Measurements from ENCODE around the gene FAM163A.

The FAM163A gene

GRCh38 chr1:179806333-179806732 lies 63.2 kb downstream of the FAM163A start:
- peaks cover 0 to 11% of the 10 kb centered on the region in 2 donors for H3K27me3 ChIP-seq
- H3K9me3 ChIP-seq, result no peaks in the 10 kb centered on the region
- peaks cover 0 to 4% (median 0%) of the 10 kb centered on the region in 4 donors for H3K4me1 ChIP-seq
- no peak overlapping the region for H3K4me3 ChIP-seq
- no peak for DNase-seq
- H3K27ac ChIP-seq, result no peak overlapping the region
- TF ChIP-seq, protein P1, sequence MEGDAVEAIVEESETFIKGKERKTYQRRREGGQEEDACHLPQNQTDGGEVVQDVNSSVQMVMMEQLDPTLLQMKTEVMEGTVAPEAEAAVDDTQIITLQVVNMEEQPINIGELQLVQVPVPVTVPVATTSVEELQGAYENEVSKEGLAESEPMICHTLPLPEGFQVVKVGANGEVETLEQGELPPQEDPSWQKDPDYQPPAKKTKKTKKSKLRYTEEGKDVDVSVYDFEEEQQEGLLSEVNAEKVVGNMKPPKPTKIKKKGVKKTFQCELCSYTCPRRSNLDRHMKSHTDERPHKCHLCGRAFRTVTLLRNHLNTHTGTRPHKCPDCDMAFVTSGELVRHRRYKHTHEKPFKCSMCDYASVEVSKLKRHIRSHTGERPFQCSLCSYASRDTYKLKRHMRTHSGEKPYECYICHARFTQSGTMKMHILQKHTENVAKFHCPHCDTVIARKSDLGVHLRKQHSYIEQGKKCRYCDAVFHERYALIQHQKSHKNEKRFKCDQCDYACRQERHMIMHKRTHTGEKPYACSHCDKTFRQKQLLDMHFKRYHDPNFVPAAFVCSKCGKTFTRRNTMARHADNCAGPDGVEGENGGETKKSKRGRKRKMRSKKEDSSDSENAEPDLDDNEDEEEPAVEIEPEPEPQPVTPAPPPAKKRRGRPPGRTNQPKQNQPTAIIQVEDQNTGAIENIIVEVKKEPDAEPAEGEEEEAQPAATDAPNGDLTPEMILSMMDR (IDR thresholded peaks at IDR 0.05), result no peak
- intact Hi-C loops (cut with DNase I; ENCODE audit: low total_unique reads), result no loop called here
- H3K36me3 ChIP-seq, result no peaks in the 10 kb centered on the region

DNA sequence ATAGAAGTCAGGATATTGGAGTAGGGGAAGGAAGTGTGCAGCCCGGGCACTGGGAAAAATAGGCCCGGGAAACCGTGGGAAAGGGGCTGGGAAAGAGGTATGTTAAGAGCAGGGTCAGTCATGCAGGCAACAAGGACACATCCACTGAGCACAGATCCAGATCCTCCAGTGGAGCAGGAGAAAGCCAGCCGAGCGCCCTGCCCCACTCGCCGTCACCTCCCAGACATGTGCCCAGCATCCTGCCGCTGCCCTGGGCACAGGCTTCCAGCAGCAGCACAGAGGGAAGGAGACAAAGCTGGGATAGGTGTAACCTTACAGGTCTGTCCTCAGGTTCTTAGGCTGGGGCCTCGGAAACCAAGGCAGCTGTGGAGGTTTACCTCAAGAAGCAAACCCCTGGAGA lies 64.2 kb downstream of the FAM163A start:
- TF ChIP-seq, protein P1 (IDR thresholded peaks at IDR 0.05), result no peak
- peaks cover 0 to 4% (median 0%) of the 10 kb centered on the region in 4 donors for H3K4me1 ChIP-seq
- H3K27ac ChIP-seq, result no peak overlapping the region
- intact Hi-C loops (cut with DNase I; ENCODE audit: low total_unique reads), result no loop called here
- peaks cover 0 to 14% of the 10 kb centered on the region in 2 donors for H3K27me3 ChIP-seq
- no peak for DNase-seq
- H3K36me3 ChIP-seq, result no peaks in the 10 kb centered on the region
- no peaks in the 10 kb centered on the region for H3K9me3 ChIP-seq
- H3K4me3 ChIP-seq, result no peak overlapping the region

GRCh38 chr1:179807691-179808485 lies 64.8 kb downstream of the FAM163A start:
- no peak for DNase-seq
- Histone ChIP-seq H3K36me3 (no peaks in the 10 kb centered on the region), H3K4me1 (peaks cover 0 to 4% (median 0%) of the 10 kb centered on the region in 4 donors), H3K4me3 (no peak overlapping the region), H3K27ac (no peak overlapping the region), H3K9me3 (no peaks in the 10 kb centered on the region), H3K27me3 (peaks cover 0 to 20% of the 10 kb centered on the region in 2 donors)
- TF ChIP-seq, protein P1 (IDR thresholded peaks at IDR 0.05), result no peak
- intact Hi-C loops (cut with DNase I; ENCODE audit: low total_unique reads), result no loop called here

DNA sequence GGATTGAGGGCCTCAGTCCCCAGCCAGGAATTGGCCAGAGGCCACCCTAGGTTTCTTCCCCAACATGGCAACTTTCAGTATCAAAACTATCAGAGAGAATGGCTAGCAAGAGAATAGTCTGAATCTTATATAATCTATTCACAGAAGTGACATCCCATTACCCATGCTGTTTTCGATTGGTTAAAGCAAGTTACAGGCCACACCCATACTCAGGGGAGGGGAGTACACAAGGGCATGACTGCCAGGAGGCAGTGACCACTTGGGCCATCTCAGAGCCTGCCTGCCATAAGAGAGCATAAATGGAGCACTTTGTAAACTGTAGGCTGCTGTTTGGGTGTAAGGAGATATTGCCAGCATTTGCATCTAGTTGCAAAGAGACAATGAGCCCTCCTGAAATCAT lies 65.4 kb downstream of the FAM163A start:
- TF ChIP-seq, protein P1 (IDR thresholded peaks at IDR 0.05), result no peak
- intact Hi-C loops (cut with DNase I; ENCODE audit: low total_unique reads), result no loop called here
- no peak overlapping the region for H3K27ac ChIP-seq

GRCh38 chr1:179809506-179810366 lies 66.6 kb downstream of the FAM163A start:
- intact Hi-C loops (cut with DNase I; ENCODE audit: low total_unique reads), result loop anchor here (5.0 kb wide), 1 partner anchor 102 kb away; no protein-coding TSS in a partner anchor
- TF ChIP-seq, protein P1 (IDR thresholded peaks at IDR 0.05), result peak; percentile 82 to 95
- Histone ChIP-seq H3K36me3 (no peaks in the 10 kb centered on the region), H3K4me1 (peaks cover 0 to 10% (median 5%) of the 10 kb centered on the region in 4 donors), H3K4me3 (no peak overlapping the region), H3K27ac (no peak overlapping the region), H3K27me3 (peaks cover 0 to 26% of the 10 kb centered on the region in 2 donors), H3K9me3 (no peaks in the 10 kb centered on the region)
- peak in 1 of 2 donors; percentile 71 for DNase-seq

More for the DNA sequence above, 65.4 kb downstream of the FAM163A start:
- peaks cover 0 to 4% (median 0%) of the 10 kb centered on the region in 4 donors for H3K4me1 ChIP-seq
- no peaks in the 10 kb centered on the region for H3K36me3 ChIP-seq
- no peak for DNase-seq
- no peaks in the 10 kb centered on the region for H3K9me3 ChIP-seq
- H3K4me3 ChIP-seq, result no peak overlapping the region
- peaks cover 0 to 26% of the 10 kb centered on the region in 2 donors for H3K27me3 ChIP-seq
